ENCODE measurements around the gene NEDD8.

NEDD8 gene

GRCh38 chr14:24198814-24199524 is 33.2 kb downstream of the NEDD8 start:
- TF ChIP-seq CTCF (IDR thresholded peaks at IDR 0.05; ENCODE audit: insufficient read depth, low read depth, low read length, missing control alignments) = no peak
- no peak for DNase-seq (ENCODE audit: low read depth)
- no peak overlapping the region for H3K4me3 ChIP-seq (ENCODE audit: low read length)

GRCh38 chr14:24197056-24197450 is 35.1 kb downstream of the NEDD8 start:
- TF ChIP-seq CTCF (IDR thresholded peaks at IDR 0.05; ENCODE audit: insufficient read depth, low read depth, low read length, missing control alignments) = no peak
- H3K4me3 ChIP-seq (ENCODE audit: low read length) = peak overlapping the region; percentile 7
- no peak for DNase-seq (ENCODE audit: low read depth)

- TF ChIP-seq CTCF (IDR thresholded peaks at IDR 0.05; ENCODE audit: insufficient read depth, low read depth, low read length, missing control alignments) = no peak
- peak overlapping the region; percentile 92 for H3K4me3 ChIP-seq (ENCODE audit: low read length)
- DNase-seq (ENCODE audit: low read depth) = peak; percentile 20
Observed at GRCh38 chr14:24196071-24197055, 35.8 kb downstream of the NEDD8 start.

- peak within 1 kb of the TSS; percentile 92 for H3K4me3 ChIP-seq (ENCODE audit: low read length)
- TF ChIP-seq CTCF (IDR thresholded peaks at IDR 0.05; ENCODE audit: insufficient read depth, low read depth, low read length, missing control alignments) = no peak
- DNase-seq (ENCODE audit: low read depth) = peak; percentile 87
Observed at GRCh38 chr14:24195186-24196070, 36.7 kb downstream of the NEDD8 start, which contains the start of gene TM9SF1. Gene TM9SF1, minus strand, starts transcription at chr14:24195441. Its CDS starts 422 bp downstream, at chr14:24195019.

- peak overlapping the region; percentile 92 for H3K4me3 ChIP-seq (ENCODE audit: low read length)
- no peak for TF ChIP-seq CTCF (IDR thresholded peaks at IDR 0.05; ENCODE audit: insufficient read depth, low read depth, low read length, missing control alignments)
- no peak for DNase-seq (ENCODE audit: low read depth)
Observed at GRCh38 chr14:24194873-24195185, 37.3 kb downstream of the NEDD8 start.

GRCh38 chr14:24194186-24194872 is 37.8 kb downstream of the NEDD8 start:
- no peak for DNase-seq (ENCODE audit: low read depth)
- TF ChIP-seq CTCF (IDR thresholded peaks at IDR 0.05; ENCODE audit: insufficient read depth, low read depth, low read length, missing control alignments) = no peak
- peak overlapping the region; percentile 92 for H3K4me3 ChIP-seq (ENCODE audit: low read length)

All from epithelial cell of esophagus (primary cell).